GM19025 (cell line): ENCODE measurements around the gene PLA2G5.
"Not testable (repeated sequence)": the region's sequence is repeated elsewhere in the genome, so short reads cannot be mapped to it uniquely, and the experiment has no call there.

ENCODE experiments used
- ATAC-seq: cut with Tn5 transposase; IDR thresholded peaks from one replicate; pipeline ENCODE4 v1.9.1; 2021; ENCODE audit warnings: mild to moderate bottlenecking, low read depth, moderate library complexity; ENCODE audit not compliant: unreplicated experiment

PLA2G5 gene

DNA sequence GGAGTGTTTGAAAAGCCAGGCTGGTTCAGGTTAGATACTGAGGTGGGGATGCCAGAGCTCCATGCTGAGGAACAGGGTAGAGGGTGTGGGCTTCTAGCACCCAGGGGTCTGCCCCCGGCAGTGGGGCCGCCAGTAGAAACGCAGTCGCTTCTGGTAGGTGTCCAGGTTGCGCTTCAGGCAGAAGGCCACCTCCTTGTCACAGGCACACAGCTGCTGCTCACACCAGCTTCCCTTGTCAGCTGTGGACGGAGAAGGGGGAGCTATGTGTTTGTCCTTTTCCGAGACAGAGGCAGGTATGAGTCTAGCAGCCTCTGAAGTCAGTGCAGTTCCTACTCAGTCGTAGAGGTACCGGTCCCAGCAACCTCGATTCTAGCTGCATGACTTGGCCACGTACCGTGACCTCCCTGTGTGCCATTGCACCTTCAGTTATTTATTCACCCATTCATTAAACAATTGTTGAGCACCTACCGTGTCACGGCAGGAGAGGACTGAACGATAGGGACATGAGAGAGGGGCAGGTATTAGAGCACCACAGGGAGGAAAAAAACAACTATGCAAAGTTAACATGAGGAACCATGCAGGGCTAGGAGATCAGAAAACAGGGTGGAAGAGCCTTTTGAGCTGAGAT lies 44.1 kb downstream of the PLA2G5 start:
- ATAC-seq = no peak

GRCh38 chr1:20115479-20115878 lies 45.5 kb downstream of the PLA2G5 start:
- no peak for ATAC-seq

GRCh38 chr1:20115916-20116315 lies 45.9 kb downstream of the PLA2G5 start:
- ATAC-seq = no peak

- no peak for ATAC-seq
These were observed 47.2 kb downstream of the PLA2G5 start for GRCh38 chr1:20117236-20117635.

DNA sequence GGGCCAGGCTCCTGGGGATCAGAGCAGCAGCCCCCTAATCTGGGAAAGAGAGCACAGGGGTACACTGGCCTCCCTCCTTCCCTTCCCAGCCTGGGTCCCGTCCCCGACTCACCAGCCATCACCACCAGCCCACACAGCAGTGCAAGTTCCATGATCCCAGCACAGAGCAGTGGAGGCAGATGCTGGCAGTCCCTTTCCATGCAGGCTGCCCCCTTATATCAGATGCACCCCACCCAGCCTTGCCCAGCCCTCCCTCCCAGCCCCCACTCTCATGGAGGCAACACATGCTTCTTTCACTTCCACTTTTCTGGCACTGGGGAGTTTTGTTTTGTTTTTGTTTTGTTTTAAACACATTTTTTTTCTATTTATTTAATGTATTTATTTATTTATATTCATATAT lies 49.4 kb downstream of the PLA2G5 start, which contains the start of gene PLA2G2D:
Gene PLA2G2D, minus strand, starts transcription at position 190 of the 400 bp plus-strand sequence. Its CDS starts 38 bp downstream, at position 152.
- no peak for ATAC-seq

DNA sequence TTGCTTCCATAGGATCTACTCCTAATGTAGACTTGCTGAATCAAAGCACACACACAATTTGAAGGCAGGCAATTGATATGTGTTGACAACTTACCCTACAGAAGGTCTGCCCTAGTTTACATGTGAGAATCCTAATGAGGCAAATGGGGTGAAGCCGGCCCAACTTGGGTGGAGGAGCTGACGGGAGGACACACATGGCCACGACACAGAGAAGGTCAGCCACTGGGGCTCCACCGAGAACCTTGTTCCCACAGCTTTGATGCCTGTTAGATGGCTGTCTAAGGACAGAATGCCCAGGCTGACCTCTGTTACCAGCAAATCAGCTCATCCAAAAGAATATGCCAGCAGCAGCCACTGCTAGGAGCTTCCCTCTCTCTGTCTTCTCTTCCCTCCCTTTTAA lies 50.8 kb downstream of the PLA2G5 start:
- no peak for ATAC-seq

- ATAC-seq = no peak
These were observed 53.9 kb downstream of the PLA2G5 start for GRCh38 chr1:20123722-20124455.

- ATAC-seq = no peak
These were observed 54.6 kb downstream of the PLA2G5 start for GRCh38 chr1:20124456-20125057.

- no peak for ATAC-seq
These were observed 55.1 kb downstream of the PLA2G5 start for GRCh38 chr1:20125100-20125499.

- peak; percentile 60 for ATAC-seq
These were observed 56.2 kb downstream of the PLA2G5 start for GRCh38 chr1:20126041-20126805.

DNA sequence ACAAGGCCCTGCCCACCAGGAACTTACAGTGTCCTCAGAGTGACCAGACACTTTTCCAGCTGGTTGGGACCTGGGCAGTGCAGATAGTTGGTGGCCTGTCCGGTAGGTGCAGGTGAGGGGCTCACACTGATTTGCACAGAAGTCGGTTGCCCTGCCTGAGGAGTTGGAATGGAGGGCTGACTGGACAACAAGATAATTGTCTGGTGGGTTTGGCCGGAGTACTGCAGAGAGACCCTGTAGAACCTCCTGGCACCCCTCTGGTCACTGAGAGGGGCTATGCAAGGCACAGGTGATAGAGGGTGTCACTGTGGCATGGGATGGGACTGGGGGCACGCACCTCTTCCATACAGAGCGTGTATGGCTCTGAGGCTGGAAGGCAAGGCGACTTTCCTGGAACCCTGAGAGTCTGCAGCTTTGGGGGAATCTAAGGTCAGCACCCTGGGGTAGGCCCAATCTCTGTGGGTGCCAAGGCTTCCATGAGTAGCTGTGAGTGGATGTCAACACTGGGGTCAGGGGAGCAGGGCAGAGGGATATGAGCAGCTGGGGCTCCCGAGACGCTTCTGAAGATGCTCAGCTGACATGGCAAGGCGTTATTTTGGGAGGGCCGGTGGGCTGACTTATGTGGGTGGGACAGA lies 56.9 kb downstream of the PLA2G5 start:
- no peak for ATAC-seq

- ATAC-seq = not testable (repeated sequence)
These were observed 60.5 kb downstream of the PLA2G5 start for GRCh38 chr1:20130518-20130917.

GRCh38 chr1:20134995-20135394 lies 65.0 kb downstream of the PLA2G5 start:
- no peak for ATAC-seq

GRCh38 chr1:20136249-20136648 lies 66.3 kb downstream of the PLA2G5 start:
- no peak for ATAC-seq

GRCh38 chr1:20137055-20137454 lies 67.1 kb downstream of the PLA2G5 start:
- ATAC-seq = no peak

DNA sequence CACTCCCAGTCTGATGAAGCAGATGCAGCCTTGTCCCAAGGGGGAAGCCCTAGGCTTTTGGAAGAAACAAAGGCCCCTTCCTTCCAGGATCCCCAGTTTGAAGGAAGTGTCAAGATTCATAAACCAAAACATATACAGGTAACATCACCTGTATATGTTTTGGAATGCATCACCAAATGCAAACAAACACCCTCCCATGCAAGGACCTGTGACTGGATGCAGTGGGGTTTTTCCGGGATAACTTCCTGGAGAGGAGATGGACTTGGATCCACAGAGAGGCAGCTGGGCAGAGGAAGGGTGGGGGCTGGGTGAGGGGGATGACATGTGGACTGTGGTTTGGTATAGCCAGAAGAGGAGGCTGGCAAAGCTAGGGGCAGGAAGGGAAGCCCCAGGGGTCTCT lies 67.6 kb downstream of the PLA2G5 start:
- no peak for ATAC-seq

- no peak for ATAC-seq
These were observed 68.4 kb downstream of the PLA2G5 start for GRCh38 chr1:20138346-20138745.

DNA sequence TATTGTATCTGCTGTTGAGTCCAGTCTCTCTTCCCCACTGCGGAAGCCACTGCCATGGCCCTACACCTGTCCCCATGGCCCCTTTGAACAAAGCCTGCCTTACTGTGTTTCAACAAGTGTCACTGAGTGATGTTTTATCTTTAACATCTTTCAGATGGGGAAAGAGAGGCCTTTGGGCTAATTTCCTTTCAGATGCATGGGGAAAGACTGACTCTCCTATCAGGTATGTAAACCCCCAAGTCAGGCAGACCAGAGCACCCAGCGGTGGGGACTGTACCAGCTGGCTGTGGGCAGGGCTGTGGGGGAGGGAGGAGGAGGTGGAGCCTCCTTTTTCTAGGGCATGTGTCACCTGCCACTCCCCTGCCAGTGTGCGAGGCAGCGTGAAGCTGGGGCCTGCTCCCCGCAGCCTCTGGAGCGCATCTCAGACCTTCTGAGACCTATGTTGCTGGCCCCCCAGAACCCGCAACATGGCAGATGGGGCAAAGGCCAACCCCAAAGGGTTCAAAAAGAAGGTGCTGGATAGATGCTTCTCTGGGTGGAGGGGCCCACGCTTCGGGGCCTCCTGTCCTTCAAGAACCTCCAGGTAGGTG lies 69.1 kb downstream of the PLA2G5 start, which contains the start of gene PLA2G2F:
Gene PLA2G2F, plus strand, starts transcription at position 363 of the 590 bp plus-strand sequence. Its CDS starts 105 bp downstream, at position 468.
- no peak for ATAC-seq

DNA sequence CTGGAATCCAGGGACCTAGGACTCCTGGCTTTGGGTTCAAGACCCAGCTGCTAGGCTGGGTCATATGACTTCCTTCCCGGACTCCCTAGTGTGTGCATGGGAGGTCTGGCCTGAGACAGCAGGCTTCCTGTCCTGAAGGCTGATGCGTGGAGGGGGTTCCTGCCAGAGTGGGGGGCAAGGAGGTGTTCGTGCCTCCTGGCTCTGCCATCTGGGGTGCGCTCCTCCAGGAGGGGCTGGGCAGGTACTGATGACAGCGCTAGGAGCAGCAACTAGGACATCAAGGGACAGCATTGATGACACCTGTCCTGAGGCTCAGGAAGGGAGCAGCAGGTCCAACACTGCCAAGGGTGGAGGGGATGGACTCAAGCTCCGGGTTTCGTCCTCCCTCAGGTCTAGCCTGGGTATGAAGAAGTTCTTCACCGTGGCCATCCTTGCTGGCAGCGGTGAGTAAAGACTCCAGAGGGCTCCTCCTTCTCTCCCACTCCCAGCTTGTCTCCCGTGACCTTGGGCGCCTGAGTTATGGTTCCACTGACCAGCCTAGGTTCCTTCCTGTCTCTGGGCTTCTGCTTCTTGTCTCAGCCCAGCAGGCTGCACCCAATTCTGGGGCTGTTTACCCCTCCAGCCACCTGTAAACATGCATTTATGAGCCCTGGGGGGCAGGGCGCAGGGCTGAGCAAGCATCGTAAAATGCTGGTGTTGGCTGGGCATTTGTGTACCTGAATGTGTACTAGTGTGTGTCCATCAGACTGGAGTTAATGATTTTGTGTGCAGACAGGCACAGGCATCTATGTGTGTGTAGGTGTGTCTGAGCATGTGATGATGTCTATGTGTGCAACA lies 70.0 kb downstream of the PLA2G5 start:
- no peak for ATAC-seq
